ENCODE measurements around the gene MCFD2.

DNA sequence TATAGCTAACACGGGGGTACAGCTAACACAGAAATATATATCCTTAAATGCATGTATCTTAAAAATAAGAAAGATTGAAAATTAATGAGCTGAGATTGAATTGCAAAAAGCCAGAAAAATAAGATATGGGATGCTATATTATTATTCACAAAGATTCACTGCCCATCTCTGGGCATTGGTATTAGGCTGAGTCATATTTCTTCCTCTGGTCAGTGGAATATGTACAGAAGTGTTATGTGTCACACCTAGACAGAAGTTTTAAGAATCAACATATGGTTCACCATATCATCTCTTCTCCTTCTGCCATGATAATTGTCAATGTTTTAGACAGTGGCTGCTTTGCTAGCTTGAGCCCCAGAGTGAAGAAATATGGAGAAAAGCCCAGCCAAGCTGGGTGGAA is 14.0 kb upstream of the MCFD2 start:
- TF ChIP-seq, protein P1, sequence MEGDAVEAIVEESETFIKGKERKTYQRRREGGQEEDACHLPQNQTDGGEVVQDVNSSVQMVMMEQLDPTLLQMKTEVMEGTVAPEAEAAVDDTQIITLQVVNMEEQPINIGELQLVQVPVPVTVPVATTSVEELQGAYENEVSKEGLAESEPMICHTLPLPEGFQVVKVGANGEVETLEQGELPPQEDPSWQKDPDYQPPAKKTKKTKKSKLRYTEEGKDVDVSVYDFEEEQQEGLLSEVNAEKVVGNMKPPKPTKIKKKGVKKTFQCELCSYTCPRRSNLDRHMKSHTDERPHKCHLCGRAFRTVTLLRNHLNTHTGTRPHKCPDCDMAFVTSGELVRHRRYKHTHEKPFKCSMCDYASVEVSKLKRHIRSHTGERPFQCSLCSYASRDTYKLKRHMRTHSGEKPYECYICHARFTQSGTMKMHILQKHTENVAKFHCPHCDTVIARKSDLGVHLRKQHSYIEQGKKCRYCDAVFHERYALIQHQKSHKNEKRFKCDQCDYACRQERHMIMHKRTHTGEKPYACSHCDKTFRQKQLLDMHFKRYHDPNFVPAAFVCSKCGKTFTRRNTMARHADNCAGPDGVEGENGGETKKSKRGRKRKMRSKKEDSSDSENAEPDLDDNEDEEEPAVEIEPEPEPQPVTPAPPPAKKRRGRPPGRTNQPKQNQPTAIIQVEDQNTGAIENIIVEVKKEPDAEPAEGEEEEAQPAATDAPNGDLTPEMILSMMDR (IDR thresholded peaks at IDR 0.05) = no peak
- no peak for TF ChIP-seq EP300 (IDR thresholded peaks at IDR 0.05)
